NCI-H748 treated with DMSO at 0.1 percent for 48 hours (cell line): ENCODE data around the gene ZDBF2.
"Not testable (repeated sequence)": the region's sequence is repeated elsewhere in the genome, so short reads cannot be mapped to it uniquely, and the experiment has no call there.

Experiments used
- DNase-seq: peaks from one replicate; lab custom pipeline; 2025; lab: John Stamatoyannopoulos, UW

Gene ZDBF2

GRCh38 chr2:206274434-206275311 is at the start of gene ZDBF2:
Gene ZDBF2, plus strand, starts transcription at chr2:206274663. Its CDS starts 7,187 bp downstream, at chr2:206281850.
- no peak for DNase-seq

DNA sequence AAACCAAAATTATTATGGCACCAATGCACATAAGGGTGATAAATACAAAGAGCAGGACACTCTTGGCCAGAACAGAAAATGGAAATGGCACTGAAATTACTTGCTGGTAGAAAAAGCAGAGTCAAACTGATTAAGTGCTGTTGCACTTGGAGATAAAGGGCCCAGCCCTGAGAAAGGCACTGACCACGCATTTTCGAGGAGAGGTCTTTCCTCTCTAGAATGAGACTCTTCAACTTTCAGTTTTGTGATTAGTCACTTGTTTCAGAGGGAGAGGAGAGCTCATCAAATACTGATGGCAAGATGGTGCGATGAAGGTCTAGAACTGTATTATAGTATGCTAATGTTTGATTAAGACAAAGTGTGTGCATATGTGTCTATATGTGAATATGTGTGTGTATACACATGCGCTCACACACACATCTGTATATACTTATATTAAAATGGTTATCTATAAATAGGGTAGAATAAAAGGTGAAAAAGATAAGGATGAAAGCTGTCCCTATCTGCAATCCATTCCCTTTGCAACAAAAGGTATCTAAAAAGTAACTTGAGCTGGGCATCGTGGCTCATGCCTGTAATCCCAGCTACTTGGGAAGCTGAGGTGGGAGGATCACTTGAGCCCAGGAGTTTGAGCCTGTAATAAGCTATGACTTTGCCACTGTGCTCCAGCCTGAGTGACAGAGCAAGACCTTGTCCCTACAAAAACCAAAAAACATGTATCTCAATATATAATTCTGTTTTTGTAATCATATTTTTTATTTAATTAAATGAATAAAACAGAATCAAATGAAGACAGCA is 48.8 kb upstream of the ZDBF2 start:
- no peak for DNase-seq

GRCh38 chr2:206228636-206229035 is 45.8 kb upstream of the ZDBF2 start:
- not testable (repeated sequence) for DNase-seq

GRCh38 chr2:206229642-206230041 is 44.8 kb upstream of the ZDBF2 start:
- no peak for DNase-seq

GRCh38 chr2:206230060-206230762 is 44.3 kb upstream of the ZDBF2 start:
- DNase-seq = peak; percentile 83

GRCh38 chr2:206231669-206232286 is 42.7 kb upstream of the ZDBF2 start:
- DNase-seq = no peak

GRCh38 chr2:206232287-206233035 is 42.0 kb upstream of the ZDBF2 start:
- peak; percentile 68 for DNase-seq

DNA sequence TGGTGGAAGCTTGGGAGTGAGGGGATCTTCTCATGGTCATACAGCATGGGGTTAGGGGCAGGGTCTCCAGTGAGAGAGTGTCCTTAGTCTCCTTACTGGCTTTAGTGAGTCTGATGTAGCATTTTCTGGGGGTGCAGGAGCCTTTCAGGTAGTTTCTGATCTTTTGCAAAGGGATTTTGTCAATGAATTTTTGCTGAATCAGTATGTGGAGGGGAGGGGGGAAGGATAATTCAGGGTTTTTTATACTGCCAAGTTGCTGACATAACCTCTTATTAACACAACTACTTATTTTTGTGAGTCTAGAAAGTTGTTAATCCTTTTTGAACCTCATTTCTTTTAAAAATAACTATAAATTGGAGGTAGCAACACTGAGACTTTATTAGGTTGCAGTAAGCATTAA is 35.3 kb upstream of the ZDBF2 start:
- DNase-seq = no peak

DNA sequence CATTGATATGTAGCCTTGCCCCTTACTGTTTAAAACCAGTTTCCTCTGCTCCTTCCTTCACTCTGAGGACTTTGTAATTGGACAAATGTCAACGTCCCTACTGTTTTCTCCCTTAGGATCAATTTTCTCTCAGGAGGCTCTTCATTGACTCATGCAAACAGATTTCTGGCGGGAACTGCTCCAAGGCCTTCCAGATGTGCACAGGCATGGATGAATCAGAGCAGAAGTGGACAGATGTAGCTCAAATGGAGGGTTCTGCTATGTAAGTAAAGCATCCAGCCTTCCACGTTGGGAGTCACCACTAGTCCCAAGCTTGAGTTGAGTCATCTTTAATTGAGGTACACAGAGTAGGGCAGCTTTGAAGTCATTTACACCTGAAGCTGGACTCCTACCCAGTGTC is 34.1 kb upstream of the ZDBF2 start:
- no peak for DNase-seq

- no peak for DNase-seq
These were observed 32.7 kb upstream of the ZDBF2 start for GRCh38 chr2:206241736-206242135.

DNA sequence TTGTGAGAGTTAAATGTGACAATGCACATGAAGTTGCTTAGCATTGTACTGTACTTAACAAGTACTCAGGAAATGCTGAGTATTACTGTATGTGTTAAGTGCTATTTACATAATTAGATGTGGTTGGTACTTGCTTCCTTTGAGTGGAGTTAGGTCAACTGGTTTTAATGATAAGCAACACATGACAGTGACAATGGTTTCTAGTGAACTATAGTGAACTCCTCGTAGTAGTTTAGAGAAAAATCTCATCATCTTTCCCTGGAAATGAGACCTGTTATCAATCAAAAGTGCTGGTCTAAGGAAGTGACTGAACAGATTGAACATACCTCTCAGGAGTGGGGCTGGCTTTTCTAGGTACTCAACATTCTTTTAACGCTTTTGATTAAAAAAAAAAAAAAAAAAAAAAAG is 29.2 kb upstream of the ZDBF2 start:
- no peak for DNase-seq

- DNase-seq = no peak
These were observed 24.2 kb upstream of the ZDBF2 start for GRCh38 chr2:206250041-206250897.

DNA sequence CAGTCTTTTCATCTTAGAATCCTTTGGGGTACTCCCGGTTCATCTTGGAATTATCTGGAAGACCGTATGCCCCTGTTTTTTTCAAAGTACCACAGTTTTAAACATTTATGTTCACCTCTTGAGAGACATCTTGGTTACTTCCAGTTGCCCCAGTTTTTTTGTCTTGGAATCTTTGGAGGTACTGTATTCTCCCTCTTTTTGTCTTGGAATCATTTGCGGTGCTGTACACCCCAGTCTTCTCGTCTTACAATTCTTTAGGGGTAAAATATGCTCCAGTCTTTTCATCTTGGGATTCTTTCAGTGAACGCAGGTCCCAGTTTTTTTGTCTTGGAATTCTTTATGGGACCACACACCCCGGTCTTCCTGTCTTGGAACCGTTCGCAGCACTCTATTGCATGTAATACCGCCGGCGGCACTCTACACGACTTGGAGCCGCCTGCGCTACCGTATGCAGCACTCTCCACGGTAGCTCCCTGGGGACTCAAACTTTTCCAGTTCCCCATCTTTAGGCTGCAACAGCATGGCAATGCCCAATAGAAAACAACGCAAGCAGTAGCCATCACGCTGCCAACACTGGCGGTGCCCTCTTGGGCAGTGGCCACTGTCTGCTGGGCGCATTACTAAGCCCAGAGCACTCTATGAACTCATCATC is 21.2 kb upstream of the ZDBF2 start:
- DNase-seq = no peak

- no peak for DNase-seq
These were observed 20.7 kb upstream of the ZDBF2 start for GRCh38 chr2:206253777-206254166.

GRCh38 chr2:206255003-206255402 is 19.5 kb upstream of the ZDBF2 start:
- DNase-seq = no peak

DNA sequence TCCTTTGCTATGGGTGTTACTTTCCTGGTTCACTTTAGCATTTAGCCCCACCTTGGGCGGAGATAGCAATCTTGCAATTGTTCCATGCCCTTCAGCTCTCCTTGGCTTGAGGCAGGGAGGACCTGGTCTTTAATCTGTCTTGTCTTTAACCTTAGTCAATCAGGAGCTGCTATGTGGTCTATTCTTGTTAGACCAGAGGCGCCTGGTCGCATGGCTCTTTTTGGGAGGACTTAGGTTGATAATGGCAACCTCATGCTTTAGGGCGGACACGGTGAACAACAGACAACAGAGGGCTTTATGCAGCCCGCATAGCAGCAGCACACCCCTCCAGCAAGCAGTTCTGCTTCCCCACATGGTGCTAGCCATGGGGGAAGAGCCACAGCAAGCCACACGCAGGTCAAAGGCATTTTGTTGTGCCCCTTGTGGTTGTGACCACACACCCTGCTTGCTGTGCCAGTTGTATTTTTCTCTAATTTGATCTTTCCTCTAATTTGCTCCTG is 17.7 kb upstream of the ZDBF2 start:
- DNase-seq = no peak

DNA sequence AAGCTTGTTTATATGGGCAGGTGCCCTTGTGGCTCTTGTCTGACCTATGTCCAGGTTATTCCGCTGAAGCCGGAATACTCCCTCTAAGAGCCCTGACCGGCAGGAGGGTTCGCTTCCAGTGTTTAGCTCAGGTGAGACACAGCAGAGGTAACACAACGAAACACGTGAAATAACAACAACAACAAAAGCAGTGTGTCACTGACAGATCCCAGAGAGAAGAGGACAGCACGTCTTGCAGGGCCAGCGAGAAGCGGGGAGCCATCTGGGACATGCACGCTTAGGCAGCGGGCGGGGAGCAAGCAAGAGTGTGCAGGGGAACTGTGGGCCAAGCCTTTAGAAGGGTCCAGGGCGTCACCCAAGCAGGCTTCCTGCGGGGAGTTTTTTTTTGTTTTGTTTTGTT is 17.1 kb upstream of the ZDBF2 start:
- DNase-seq = no peak

GRCh38 chr2:206257861-206258260 is 16.6 kb upstream of the ZDBF2 start:
- no peak for DNase-seq

DNA sequence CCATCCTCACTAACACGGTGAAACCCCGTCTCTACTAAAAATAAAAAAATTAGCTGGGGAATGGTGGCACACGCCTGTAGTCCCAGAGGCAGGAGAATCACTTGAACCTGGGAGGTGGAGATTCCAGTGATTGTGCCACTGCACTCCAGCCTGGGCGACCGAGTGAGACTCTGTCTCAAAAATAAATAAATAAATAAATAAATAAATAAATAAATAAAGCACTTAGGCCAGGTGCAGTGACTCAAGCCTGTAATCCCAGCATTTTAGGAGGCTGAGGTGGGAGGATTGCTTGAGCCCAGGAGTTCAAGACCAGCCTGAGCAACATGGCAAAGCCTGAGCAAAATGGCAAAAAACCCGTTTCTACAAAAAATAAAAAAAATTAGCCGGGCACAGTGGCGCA is 15.8 kb upstream of the ZDBF2 start:
- DNase-seq = not testable (repeated sequence)
